HCT116 (cell line): ENCODE results near the gene MED27. TPM values are rescaled to one million over a fixed set of nuclear protein-coding genes. Genes with fewer than 3 reads are reported as not detected.

Experiments
- ATAC-seq: fragments of 200-7000 bp; cut with Tn5 transposase; 2 replicates; pipeline ENCODE4 v1.9.1; 2020; ENCODE audit warnings: mild to moderate bottlenecking, moderate library complexity
- BruUV-seq: library from RNA; stranded (reverse); fragments of 400-500 nt; replicated peaks from 2 replicates; lab custom pipeline; 2021; lab: Mats Ljungman, UMichigan
- CTCF ChIA-PET: fragments of 300-600 bp; sonication (Branson Sonifier 250); formaldehyde crosslinking; loops from one replicate; lab custom pipeline; 2021; ENCODE audit warnings: antibody characterized with exemption; lab: Charles Lee
- POLR2A ChIA-PET: fragments of 300-600, 350-600 bp; sonication (Branson Sonifier 250); formaldehyde crosslinking; loops from one replicate; lab custom pipeline; 2021; ENCODE audit warnings: antibody characterized with exemption; lab: Charles Lee
- RAD21 ChIA-PET, 2 experiments: fragments of 300-600 bp; sonication (Branson Sonifier 250); formaldehyde crosslinking; loops; one replicate each; lab custom pipeline; 2023; ENCODE audit warnings: low total read pairs in 2 of 2; ENCODE audit not compliant: uncharacterized antibody in 2 of 2, unreplicated experiment in 2 of 2, low non-redundant PET in 1 of 2; lab: Charles Lee
- DNase-seq: peaks from one replicate; pipeline ENCODE4 v3.0.0-alpha.2; 2010; ENCODE audit warnings: low read depth, low spot score
- H2AFZ ChIP-seq: fragments of 200-600 bp; shearing (Covaris generic), sonication (generic); 2 replicates; pipeline ENCODE4 v1.6.1; 2017; ENCODE audit warnings: low read depth, mixed run types, mixed read lengths, antibody characterized with exemption, low read length; ENCODE audit not compliant: poor library complexity, severe bottlenecking
- H3K27ac ChIP-seq: 2 replicates; pipeline ENCODE4 v1.5.1; 2012; ENCODE audit warnings: low read depth, low read length
- H3K27me3 ChIP-seq: fragments of 200-600 bp; sonication (generic); 2 replicates; pipeline ENCODE4 v1.6.1; 2016; ENCODE audit warnings: mixed run types, low read length, mixed read lengths; ENCODE audit not compliant: insufficient read depth
- H3K36me3 ChIP-seq, 2 experiments: fragments of 200-500 bp in 1 of 2; fragments of 200-600 bp in 1 of 2; sonication (Bioruptor generic) in 1 of 2; sonication (generic) in 1 of 2; 2 replicates each; pipeline versions ENCODE4 v1.5.1 to v1.6.1; 2014 to 2016; ENCODE audit warnings: low read length in 2 of 2, inconsistent platforms in 1 of 2, mixed read lengths in 1 of 2, mixed run types in 1 of 2; ENCODE audit not compliant: insufficient read depth in 2 of 2, control insufficient read depth in 1 of 2
- H3K4me1 ChIP-seq, 2 experiments: fragments of 200-600 bp in 1 of 2; sonication (generic) in 1 of 2; 2 replicates each; pipeline versions ENCODE4 v1.5.1 to v1.6.1; 2012 to 2017; ENCODE audit warnings: low read length in 2 of 2, inconsistent platforms in 1 of 2, mild to moderate bottlenecking in 1 of 2, mixed read lengths in 1 of 2, mixed run types in 1 of 2, moderate library complexity in 1 of 2; ENCODE audit not compliant: insufficient read depth in 2 of 2, control insufficient read depth in 1 of 2
- H3K4me2 ChIP-seq: fragments of 200-600 bp; sonication (generic); 2 replicates; pipeline ENCODE4 v1.6.1; 2017; ENCODE audit warnings: mixed run types, low read length, mixed read lengths
- H3K4me3 ChIP-seq, 2 experiments: fragments of 200-600 bp in 1 of 2; sonication (generic) in 1 of 2; replicated peaks in 1 of 2; 2 replicates each; pipeline ENCODE4 v1.5.1; 2011 to 2016; ENCODE audit warnings: low read length in 2 of 2, control low read depth in 1 of 2, low read depth in 1 of 2, mild to moderate bottlenecking in 1 of 2, mixed read lengths in 1 of 2, mixed run types in 1 of 2
- H3K79me2 ChIP-seq: fragments of 200-600 bp; sonication (generic); 2 replicates; pipeline ENCODE4 v1.6.1; 2017; ENCODE audit warnings: mild to moderate bottlenecking, mixed run types, low read length, moderate library complexity, mixed read lengths; ENCODE audit not compliant: insufficient read depth
- H3K9ac ChIP-seq: fragments of 200-600 bp; sonication (generic); 2 replicates; pipeline ENCODE4 v1.6.1; 2016; ENCODE audit warnings: low read length, mixed read lengths
- H3K9me2 ChIP-seq: fragments of 200-600 bp; sonication (generic), shearing (Covaris generic); 2 replicates; pipeline ENCODE4 v1.6.1; 2017; ENCODE audit warnings: mixed run types, mild to moderate bottlenecking, moderate library complexity; ENCODE audit not compliant: insufficient read depth
- H3K9me3 ChIP-seq, 2 experiments: fragments of 200-500 bp in 1 of 2; fragments of 200-600 bp in 1 of 2; sonication (Bioruptor generic) in 1 of 2; sonication (generic) in 1 of 2; 2 replicates each; pipeline ENCODE4 v1.6.1; 2014 to 2017; ENCODE audit warnings: low read length in 2 of 2, mixed read lengths in 2 of 2, inconsistent platforms in 1 of 2, low read depth in 1 of 2, mild to moderate bottlenecking in 1 of 2, mixed run types in 1 of 2, moderate library complexity in 1 of 2; ENCODE audit not compliant: control insufficient read depth in 1 of 2, insufficient read depth in 1 of 2
- H4K20me1 ChIP-seq: fragments of 200-600 bp; sonication (generic), shearing (Covaris generic); 2 replicates; pipeline ENCODE4 v1.6.1; 2017; ENCODE audit warnings: mixed run types, mild to moderate bottlenecking, moderate library complexity; ENCODE audit not compliant: insufficient read depth
- CEBPB ChIP-seq: IDR thresholded peaks from 2 replicates; pipeline ENCODE4 v1.6.1; 2012; ENCODE audit warnings: low read depth
- CTCF ChIP-seq, 3 experiments: fragments of 200-600 bp in 1 of 3; sonication (generic) in 1 of 3; IDR thresholded peaks in 2 of 3; conservative IDR thresholded peaks in 1 of 3; 2 replicates each; pipeline ENCODE4 v1.5.1; 2012 to 2017; ENCODE audit warnings: low read depth in 2 of 3, low read length in 2 of 3, antibody characterized with exemption in 1 of 3, borderline replicate concordance in 1 of 3, control low read depth in 1 of 3, mild to moderate bottlenecking in 1 of 3, mixed read lengths in 1 of 3, mixed run types in 1 of 3, moderate library complexity in 1 of 3; ENCODE audit not compliant: insufficient read depth in 1 of 3
- EZH2phosphoT487 ChIP-seq: fragments of 200-600 bp; IDR thresholded peaks from 2 replicates; pipeline ENCODE4 v1.6.1; 2018; ENCODE audit warnings: antibody characterized with exemption, borderline replicate concordance
- POLR2A ChIP-seq: IDR thresholded peaks from 2 replicates; pipeline ENCODE4 v1.7.0; 2011; ENCODE audit warnings: borderline replicate concordance; ENCODE audit not compliant: insufficient read depth, insufficient read length; ENCODE audit errors: extremely low read depth
- RAD21 ChIP-seq: IDR thresholded peaks from 2 replicates; pipeline ENCODE4 v1.6.1; 2012; ENCODE audit warnings: low read depth, mild to moderate bottlenecking
- SIN3A ChIP-seq: IDR thresholded peaks from 2 replicates; pipeline ENCODE4 v1.6.1; 2012; ENCODE audit warnings: low read depth
- SP1 ChIP-seq: IDR thresholded peaks from 2 replicates; pipeline ENCODE4 v1.6.1; 2012; ENCODE audit warnings: low read depth
- SRF ChIP-seq: IDR thresholded peaks from 2 replicates; pipeline ENCODE4 v1.6.1; 2012; ENCODE audit warnings: low read depth
- ZBTB33 ChIP-seq: IDR thresholded peaks from 2 replicates; pipeline ENCODE4 v1.6.1; 2011; ENCODE audit warnings: mild to moderate bottlenecking, low read length, moderate library complexity; ENCODE audit not compliant: insufficient replicate concordance; ENCODE audit errors: extremely low read depth
- ZFX ChIP-seq: fragments of 450-650 bp; IDR thresholded peaks from 2 replicates; pipeline ENCODE4 v1.6.1; 2017
- intact Hi-C: fragments of 100-400 bp; cut with micrococcal nuclease; formaldehyde crosslinking; loops from 2 replicates; pipeline ENCODE4 v1.10.0; 2022
- total RNA-seq: library from RNA; stranded (reverse); gene quantifications from one replicate; pipeline ENCODE4 v1.2.1, GENCODE V29; 2021; ENCODE audit not compliant: unreplicated experiment

Gene MED27
- total RNA-seq, 1 experiment from 2014 or later, result 26.9 TPM

DNA sequence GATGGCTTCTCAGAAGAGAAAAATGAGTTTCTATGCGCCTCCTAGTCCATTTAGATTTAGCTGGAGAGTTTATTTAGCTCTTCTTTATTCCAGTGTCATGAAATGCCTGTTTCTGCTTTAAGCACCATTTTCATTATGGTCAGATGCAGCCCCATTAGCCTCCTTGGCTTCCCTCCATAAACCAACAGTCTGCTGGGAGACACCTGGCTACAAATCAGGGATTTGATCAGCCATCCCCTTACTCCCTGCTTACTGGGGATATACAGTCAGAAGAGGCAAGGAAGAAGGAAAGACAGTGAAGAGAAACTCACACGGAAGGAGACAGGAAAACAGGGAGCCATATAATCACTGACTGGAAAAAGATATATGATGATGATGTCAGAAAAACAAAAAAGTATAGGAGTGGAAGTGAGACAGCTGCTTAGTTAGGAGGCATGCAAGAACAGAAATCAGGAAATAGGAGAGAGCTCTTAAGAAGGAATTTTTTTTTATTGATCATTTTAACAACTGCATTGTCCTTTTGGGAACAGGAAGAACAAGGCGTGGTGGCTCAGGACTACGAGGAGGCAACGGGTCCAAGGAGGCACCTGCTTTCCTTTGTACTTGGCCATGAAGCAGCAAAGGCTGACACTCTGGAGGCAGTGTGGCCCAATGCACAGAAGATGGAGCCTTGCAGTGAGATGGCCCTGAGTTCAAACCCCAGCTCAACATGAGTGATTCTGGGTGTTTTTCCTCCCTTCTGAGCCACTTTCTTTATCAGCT, 56.1 kb downstream of the MED27 start:
- CTCF ChIA-PET, result no interaction called here
- H3K79me2 ChIP-seq, result peaks cover 39% of the 10 kb centered on the region
- no peaks in the 10 kb centered on the region for H4K20me1 ChIP-seq

More for the DNA sequence above, 56.1 kb downstream of the MED27 start:
- Histone ChIP-seq H3K36me3 (no peaks in the 10 kb centered on the region), H3K4me1 (peaks cover 6 to 8% of the 10 kb centered on the region in 2 experiments; a peak in 3 of 4 replicates), H2AFZ (no peak overlapping the region), H3K4me3 (no peak overlapping the region), H3K9me2 (no peaks in the 10 kb centered on the region), H3K27me3 (no peaks in the 10 kb centered on the region), H3K27ac (no peak overlapping the region), H3K4me2 (no peak overlapping the region), H3K9ac (no peak overlapping the region), H3K9me3 (no peaks in the 10 kb centered on the region)
- intact Hi-C loops, result no loop called here
- DNase-seq (no peak), ATAC-seq (no peak)
- no TSS peak for BruUV-seq
- no peak for TF ChIP-seq ZFX
- TF ChIP-seq EZH2phosphoT487, result no peak
- TF ChIP-seq RAD21, result no peak
- no peak for TF ChIP-seq POLR2A
- TF ChIP-seq SIN3A, result no peak
- no peak for TF ChIP-seq CEBPB
- TF ChIP-seq SP1, result no peak
- TF ChIP-seq ZBTB33, result no peak
- TF ChIP-seq SRF, result no peak
- TF ChIP-seq CTCF (IDR thresholded peaks at IDR 0.05 in 2 of 3, conservative IDR thresholded peaks at IDR 0.05 in 1 of 3; ENCODE audit: borderline replicate concordance in 1 of 3, insufficient read depth in 1 of 3, low read depth in 2 of 3, low read length in 2 of 3), result no peak
- RAD21 ChIA-PET, result no interaction called here
- POLR2A ChIA-PET, result no interaction called here
